Thyroid gland (tissue), 4 donors: Measurements from ENCODE around the gene SMKR1.

Experiments used
- POLR2A ChIP-seq, 2 donors: fragments of 450-650 bp; IDR thresholded peaks; one replicate each; pipeline ENCODE4 v1.6.1; 2017; ENCODE audit warnings: antibody characterized with exemption in 2 of 2, mild to moderate bottlenecking in 2 of 2, moderate library complexity in 1 of 2
- TF ChIP-seq, protein P1 (sequence below), 6 experiments: fragments of 200-600 bp in 3 of 6; fragments of 450-650 bp in 3 of 6; sonication (generic) in 3 of 6; IDR thresholded peaks; one replicate each; pipeline ENCODE4 v1.5.1; 2016 to 2019; ENCODE audit warnings: antibody characterized with exemption in 6 of 6, mild to moderate bottlenecking in 2 of 6, inconsistent platforms in 1 of 6, moderate library complexity in 1 of 6

DNA sequence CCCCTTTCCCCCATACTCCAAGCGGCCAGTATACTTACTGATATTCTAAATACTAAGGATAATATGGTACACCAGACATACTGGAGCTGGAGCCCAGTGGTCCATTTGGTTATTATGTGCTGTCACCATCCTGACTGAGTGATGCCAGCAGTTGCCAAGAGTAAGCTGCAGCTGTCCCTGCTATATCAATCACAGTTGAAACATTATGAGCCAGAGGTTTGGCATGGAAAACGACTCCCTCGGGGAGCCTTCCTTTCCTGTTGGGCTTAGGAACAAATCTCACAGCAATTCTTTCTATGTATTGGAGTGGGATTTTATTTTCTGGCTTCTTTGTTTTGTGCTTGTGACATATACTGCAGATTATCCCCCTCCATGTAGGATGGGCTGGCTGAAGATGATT is 35.5 kb upstream of the SMKR1 start:
- TF ChIP-seq, protein P1, sequence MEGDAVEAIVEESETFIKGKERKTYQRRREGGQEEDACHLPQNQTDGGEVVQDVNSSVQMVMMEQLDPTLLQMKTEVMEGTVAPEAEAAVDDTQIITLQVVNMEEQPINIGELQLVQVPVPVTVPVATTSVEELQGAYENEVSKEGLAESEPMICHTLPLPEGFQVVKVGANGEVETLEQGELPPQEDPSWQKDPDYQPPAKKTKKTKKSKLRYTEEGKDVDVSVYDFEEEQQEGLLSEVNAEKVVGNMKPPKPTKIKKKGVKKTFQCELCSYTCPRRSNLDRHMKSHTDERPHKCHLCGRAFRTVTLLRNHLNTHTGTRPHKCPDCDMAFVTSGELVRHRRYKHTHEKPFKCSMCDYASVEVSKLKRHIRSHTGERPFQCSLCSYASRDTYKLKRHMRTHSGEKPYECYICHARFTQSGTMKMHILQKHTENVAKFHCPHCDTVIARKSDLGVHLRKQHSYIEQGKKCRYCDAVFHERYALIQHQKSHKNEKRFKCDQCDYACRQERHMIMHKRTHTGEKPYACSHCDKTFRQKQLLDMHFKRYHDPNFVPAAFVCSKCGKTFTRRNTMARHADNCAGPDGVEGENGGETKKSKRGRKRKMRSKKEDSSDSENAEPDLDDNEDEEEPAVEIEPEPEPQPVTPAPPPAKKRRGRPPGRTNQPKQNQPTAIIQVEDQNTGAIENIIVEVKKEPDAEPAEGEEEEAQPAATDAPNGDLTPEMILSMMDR (IDR thresholded peaks at IDR 0.05) = no peak
- TF ChIP-seq POLR2A (IDR thresholded peaks at IDR 0.05) = no peak
